HG02759 (cell line): ENCODE data around the gene HLTF.

Experiments
- ATAC-seq: cut with Tn5 transposase; IDR thresholded peaks from one replicate; pipeline ENCODE4 v1.9.1; 2021; ENCODE audit warnings: mild to moderate bottlenecking, moderate library complexity; ENCODE audit not compliant: unreplicated experiment

HLTF gene

DNA sequence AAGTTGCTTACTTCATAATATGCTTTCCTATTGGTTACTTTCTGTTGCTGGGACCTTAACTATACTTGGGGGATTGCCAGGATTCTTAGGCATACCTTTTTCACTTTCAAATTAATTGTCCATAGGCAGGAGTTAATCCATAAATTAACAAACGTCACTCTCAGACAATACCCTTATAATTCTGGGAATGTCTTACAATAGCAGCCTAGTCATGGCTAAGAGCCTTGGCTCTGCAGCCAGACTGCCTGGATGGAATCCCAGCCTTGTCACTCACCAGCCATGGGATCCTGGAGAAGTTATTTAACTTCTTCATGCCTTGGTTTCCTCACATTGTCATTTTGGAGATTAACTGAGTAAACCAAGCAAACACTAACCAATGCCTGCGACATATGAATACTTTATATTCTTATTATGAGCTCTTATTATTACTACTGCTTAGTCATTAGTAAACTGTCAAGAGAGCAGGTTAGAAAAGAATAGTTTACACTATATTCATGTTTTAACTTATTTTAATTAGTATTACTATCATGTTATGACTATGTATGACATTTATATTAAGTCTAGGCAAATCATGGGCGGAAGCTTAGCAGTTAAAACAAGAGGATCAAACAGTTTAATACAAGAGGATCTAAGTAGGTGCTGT is 66.0 kb downstream of the HLTF start:
- no peak for ATAC-seq

DNA sequence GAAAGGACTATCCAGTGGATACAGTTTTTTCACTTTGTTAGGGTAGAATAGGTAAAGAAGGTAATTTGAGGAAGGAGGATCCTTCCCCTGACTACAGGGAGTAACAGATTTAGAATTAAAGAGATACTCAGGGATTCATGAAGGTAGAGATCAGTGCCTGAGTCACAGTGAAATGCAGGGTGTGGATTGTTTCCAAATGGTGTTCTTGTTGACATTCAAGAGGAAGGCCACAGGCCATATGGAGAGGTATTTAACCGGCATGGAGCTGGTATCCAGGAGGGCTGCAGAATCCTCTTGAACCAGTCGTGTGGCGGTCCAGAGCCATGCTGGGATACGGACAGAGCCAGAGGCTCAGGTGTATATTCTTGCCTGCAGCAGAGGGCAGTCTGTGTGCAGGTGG is 66.8 kb downstream of the HLTF start:
- ATAC-seq, result no peak

DNA sequence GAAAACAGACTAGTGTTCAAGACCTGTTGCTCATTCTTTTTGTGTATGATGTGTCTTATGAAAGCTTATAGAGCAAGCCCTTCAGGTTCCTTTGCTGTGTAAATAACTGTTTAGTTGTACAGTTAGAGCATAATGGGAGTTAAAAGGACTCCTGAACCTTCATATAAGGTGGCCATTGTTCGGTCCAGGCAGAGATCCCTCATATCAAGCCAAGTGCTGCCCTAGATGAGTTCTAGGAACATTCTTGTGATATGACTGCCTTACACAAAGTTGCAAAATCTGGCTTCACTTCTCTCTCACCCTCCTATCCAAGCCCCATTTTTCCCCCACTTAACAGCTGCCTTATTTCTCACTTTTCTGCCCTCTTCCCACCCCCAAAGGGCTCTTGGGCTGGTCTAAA is 68.1 kb downstream of the HLTF start:
- no peak for ATAC-seq

DNA sequence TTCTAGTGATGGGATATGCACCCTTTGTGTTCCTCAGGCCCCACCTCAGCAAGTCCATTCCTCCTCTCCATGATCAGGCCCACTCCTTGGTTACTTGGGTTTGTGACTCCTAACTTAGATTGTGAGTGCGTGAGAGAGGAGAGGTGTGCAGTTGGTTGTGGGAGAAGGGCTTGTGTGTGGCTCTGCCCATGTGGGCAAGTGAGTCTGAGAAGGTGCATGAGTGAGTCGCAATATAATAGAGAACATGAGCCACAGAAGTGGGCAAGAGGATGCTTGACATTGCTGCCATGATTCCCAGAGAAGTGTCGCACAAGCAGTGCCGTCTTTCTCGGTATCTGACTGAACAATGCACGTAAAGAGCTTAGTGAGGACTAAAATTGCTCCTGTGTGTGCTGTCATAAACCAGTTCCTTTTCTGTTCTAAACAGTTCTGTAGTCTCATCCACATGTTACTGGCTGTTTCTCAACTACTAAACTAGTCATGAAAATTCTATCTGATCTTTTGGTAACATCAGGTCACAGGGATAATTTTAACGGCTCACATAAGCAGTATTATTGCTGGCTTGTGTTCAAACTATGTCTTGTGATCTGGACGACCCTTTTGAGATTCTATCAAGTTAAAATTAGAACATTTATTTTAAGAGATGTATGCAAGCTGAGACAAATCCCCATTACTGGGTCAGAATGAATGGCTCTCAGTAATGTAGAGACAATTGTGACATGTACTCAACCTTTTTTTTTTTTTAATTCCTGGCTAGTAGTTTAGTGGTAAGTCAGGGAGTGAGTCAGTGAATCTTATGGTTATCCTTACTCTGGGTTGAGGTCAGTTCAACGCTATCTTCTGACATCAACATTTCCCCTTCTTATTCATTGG is 69.4 kb downstream of the HLTF start:
- no peak for ATAC-seq

DNA sequence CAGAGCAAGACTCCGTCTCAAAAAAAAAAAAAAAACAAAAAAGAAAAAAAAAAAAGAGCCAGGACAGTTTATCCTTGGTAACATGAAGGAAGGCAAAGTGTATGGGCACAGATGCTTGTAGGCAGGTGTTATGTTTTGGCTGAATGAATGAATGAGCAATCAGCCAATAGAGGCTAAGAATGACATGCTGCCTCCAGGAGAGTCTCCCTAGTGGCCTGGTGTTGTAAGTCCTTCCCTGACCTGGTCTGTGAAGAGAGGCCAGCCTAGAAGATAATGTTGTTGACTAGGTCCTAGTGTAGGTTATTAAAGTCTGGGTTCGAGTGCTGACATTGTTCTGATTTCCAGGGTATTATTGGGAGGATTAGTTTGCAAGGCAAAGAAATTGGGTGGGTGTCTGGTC is 70.1 kb downstream of the HLTF start:
- ATAC-seq, result no peak

DNA sequence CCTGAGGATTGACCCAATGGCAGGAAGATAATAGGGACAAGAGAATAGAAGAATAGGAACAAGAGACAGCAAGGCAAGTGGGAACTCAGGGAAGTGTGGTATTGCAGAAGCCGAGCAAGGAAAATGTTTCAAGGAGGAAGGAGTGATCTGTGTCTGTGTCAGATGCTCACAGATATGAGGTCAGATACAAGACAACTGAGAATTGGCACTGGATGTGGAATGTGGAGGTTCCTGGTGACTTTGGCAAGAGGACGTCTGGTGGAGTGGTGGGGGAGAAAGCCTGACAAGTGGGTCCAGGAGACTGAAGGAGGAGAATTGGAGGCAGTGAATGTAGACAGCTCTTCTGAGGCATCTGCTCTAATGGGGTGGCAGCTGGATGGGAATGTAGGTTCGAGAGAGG is 70.9 kb downstream of the HLTF start:
- ATAC-seq, result no peak

DNA sequence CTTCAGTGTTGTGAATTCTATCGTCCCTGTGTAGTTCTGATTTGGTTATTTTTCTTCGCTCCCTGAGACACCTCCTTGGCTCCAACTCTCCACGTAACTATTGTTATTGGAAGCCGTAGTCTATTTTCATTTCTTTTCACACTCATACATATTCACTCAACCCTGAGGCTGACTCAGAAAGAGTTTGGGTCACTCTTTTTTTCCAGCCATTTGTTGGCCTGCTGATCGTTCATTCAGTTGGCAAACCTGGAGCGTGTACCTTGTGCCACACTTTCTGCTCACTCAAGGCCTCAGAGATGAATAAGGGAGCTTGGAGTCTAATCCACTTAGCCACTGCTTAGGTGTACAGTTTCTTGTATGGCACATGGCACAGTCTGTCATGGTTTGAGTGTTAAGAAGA is 72.6 kb downstream of the HLTF start:
- ATAC-seq, result no peak

DNA sequence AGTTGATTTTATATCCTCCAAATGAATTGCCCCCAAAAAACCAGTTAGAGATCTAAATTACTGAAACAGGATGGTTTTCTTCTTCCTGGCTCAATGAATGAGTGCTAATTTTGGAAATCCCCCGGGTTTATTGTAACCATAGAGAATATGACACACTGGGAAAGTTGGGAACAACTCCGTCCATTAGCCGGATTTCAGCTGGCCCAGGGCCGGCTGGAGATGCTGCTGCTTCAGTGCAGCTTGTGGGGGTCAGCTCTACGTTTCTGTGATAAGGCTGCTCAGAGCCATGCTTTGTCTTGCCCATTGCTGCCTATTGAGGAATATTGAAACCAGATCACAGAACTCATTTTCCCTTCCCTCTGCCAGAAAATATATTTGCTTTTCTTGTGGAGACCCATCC is 74.7 kb downstream of the HLTF start:
- no peak for ATAC-seq

DNA sequence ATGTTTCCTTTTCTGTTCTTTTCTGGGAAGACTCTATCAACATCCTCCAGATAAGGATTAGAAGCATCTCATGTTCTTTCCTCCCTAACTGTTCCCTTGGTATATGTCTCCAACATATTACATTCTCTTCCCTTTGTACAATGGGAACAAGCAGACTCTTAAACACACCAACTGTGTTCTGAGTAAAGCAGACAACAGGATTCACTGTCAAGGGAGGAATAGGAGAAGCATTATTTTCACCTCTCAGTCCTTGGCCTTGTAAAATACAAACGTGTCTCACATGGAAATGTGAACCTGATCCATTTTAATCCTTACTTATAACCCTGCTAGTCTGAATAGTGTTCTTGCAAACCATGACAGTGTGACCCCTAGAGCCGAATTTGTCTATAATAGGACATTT is 75.4 kb downstream of the HLTF start:
- ATAC-seq, result no peak

DNA sequence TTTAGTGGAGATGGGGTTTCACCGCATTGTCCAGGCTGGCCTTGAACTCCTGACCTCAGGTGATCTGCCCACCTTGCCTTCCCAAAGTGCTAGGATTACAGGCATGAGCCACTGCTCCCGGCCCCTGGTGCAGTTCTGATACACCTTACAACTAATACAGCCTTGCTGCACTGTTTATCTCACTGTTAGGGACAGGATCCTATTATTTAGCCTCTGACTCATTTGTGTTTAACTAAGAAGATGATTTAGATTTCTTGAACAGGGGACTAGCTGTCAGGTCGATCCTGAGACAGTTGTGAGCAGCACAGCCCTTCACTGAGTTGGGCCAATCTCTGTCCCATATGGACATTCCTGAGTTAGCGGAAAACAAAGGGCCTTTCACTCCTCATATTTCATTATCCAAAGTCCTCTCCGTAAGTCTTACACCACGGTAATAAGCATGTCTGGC is 75.8 kb downstream of the HLTF start:
- no peak for ATAC-seq

DNA sequence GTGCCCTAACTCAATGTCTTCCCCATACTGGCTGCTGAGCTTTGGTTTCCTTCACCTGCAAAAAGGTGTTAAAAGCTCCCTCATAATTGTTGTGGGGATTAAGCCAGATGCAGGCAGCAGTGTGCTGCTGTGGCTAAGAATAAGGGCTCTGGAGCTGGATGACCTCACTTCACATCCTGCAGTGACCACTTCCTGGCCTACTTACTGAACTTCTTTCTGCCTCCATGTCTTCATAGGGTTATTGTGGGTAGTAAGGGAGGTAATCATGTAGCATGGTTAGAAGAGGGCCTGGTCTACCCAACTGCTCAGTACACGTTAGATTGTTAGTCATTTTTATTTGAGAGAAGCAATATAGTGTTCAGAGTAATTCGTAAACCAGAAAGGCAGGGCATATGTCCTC is 76.6 kb downstream of the HLTF start:
- ATAC-seq, result peak; percentile 72

DNA sequence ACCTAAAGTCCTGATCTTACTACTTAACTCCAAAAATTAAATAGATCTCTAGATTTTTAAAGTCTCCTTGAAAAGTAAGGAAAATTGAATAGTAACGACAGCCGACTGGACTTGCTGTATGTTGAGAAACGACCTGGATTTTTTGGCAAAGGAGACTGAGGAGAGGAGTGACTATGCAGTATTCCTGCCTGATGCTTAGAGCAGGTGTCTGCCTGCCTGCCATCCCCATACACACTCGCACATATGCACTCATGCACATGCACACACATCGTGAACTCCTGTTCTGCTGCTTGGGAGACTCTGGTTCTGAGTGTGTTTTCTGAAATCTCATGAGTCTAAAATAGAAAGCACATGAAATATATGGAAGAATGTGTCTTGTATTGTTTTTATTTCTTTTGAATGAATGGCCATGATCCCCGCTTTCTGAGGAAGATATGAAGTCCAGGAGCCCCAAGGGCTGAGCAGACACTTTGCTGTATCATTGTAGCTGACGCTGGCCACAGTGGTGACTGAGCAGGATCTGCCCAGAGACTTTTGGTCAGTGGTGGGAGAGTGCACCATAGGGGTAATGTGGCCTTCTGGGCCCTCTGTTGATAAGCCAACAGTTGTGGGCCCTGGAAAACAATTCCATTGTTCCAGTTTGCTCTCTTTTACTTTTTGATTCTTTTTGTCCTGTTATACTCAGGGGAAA is 78.6 kb downstream of the HLTF start:
- ATAC-seq, result no peak

DNA sequence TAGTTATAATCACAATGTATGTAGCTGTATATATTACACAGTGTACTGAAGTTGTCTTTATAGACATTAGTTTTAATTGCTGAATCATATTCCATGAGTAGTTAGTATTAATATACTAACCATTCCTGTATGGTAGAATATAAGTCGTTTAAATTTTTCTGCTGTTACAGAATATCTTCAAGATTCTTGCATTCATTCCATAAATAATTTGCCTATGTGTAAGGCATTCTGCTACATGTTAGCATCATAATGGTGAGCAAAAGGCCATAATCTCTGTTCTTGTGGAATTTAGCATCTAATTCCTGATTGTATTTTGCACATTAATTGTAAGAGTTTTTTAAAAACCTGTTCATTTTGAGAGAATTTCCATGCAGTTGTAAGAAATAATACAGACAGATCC is 80.9 kb downstream of the HLTF start:
- no peak for ATAC-seq

DNA sequence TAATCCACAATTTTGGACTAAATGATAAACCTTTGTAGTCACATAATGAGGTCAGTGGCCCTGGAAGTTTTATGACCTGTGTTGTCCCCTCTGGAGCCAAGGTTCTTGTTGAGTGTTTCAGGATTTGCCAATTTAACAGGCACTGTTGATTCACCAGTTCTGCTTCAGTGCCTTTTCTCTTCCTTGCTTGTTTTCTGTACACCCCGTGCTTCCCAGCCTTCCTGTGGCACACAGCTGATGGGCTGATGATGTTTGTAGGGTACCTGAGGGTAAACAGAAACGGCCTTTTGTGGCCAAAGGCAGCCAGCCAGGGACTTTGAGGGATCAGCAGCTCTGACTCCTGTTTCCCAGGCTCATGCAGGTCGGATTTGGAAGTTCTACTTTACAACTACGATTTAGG is 81.7 kb downstream of the HLTF start:
- ATAC-seq, result no peak

DNA sequence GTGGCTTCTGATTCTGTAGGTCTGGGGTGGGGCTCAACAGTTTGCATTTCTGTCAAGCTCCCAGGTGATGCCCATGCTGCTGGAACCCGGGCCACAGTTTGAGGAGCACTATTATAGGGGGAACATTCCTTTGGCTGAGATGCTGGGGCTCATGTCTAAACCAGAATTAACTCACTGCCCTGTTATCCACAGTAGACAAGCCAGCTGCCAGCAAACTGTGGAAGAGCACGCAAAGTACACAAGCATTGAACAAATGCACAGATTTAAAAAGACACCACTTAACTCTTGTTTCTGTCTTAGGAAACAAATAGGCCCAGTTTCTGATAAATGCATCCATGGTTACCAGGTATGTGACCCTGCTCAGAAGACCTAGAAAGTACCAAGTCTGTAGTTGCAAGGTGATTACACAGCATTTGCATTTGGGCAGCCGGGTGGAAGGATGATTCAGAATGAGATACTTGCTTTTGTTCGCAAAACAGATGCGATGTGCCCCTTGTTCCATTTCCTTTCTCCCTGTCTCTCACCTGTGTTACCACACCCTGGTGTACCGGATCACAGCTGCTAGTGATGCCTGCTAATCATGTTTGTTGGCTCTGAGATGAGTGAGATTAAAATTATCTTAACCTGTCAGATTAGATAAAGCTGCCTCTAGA is 82.6 kb downstream of the HLTF start:
- ATAC-seq, result peak; percentile 89

DNA sequence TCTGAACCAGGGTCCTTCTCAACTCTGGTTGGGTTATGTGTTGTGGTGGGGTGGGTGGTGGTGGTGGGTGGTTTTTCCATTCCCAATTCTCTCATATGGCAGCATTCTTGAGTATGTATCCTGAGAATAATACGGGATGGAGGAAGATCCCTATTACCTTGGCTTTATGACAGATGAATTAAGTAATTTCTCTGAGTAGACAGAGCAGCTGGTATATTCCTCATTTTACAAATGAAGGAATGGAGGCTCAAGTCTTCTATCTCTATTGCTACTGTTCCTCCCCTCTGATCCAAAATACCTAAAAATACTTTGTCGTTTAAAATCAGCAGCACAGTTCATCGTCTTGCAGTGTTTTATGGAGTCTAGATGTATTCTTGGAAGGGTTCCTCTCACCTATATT is 84.6 kb downstream of the HLTF start:
- no peak for ATAC-seq

DNA sequence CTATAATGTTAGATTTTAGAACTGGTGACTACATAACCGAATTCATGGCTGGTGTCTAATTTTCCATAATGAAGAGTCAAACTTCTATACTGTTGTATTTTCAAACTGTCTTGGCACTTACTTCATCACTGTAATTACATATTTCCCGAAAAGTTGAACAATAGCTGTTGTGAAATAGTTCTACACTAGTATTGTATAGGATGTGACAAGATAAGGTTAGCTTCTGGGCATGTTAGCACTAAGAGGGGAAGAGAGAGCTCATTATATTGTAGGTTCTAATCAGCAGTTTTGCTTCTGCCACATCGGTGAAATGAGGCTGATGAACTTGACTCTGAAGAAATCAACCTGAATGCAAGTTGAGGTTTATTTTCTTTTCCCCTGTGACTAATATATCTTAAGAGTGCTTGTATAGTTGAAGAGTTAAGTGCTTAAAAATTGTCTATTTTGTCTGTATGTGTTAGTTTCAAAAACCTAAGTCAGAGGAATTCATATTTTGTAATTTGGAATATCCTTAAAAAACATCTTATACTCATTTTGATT is 86.1 kb downstream of the HLTF start:
- no peak for ATAC-seq

DNA sequence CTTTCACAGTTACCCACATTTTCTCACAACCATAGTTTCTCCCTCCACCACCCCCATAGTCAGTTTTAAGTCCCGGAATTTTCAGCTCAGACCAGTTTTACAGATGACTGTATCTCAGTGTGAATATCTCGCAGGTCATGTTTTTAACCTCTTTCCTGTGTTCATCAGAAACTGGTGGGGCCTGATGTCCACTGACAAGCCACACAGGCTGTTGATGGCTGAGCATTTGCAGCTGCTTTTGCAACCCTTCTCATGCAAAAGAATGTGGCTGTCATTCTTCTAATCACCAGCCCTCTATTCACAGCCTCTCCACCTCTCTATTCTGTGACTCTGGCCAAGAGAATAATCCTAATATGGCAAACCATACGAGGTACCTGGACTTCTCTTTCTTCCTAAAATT is 86.5 kb downstream of the HLTF start:
- no peak for ATAC-seq

DNA sequence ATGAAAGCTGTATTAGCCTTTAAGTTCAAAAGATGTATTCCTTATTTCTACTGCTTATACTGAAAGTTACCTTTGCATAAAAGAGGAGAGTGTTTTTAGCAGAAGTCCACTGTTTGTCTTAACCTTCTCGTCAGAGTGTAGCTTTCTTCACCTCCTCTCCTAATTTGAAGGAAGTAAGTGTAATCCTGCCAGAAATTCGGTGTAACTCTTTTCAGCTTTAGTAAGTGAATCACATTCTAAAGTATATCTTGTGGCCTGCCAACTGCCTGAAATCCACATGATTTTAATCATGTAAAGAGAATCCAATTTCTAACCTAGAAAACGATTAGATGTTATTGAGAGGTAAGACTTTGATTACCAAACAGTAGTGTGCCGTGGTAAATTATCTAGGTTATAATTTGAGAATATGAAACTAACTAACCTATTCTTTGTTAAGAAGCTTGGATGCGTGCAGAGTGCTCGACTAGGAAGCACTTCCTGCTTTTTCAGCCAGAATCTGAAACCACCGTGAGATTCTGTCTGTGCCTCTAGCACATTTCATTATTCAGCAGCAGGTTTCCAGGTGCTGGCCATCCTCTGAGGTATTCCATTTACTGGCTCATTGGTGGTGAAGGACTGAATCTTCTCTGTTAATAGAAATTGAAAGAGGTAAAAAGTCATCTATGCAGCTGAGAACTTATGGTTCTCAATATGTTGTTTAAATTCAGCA is 87.5 kb downstream of the HLTF start:
- no peak for ATAC-seq

DNA sequence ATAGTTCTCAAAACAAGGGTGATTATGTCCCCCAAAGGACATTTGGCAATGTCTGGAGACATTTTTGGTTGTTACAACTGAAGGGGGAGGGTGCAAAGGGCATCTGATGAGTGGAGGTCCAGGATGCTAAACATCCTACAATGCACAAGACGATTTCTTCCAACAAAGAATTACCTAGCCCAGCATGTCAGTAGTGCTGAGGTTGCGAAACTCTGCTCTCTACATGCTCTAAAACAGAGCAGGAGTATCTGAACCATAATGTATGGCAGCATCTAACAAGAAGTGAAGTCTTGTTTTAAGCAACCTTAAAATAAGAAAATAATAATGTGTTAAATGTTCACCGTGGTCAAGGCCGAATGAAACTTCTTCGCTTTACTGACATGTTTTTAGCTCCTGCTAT is 88.0 kb downstream of the HLTF start:
- no peak for ATAC-seq

DNA sequence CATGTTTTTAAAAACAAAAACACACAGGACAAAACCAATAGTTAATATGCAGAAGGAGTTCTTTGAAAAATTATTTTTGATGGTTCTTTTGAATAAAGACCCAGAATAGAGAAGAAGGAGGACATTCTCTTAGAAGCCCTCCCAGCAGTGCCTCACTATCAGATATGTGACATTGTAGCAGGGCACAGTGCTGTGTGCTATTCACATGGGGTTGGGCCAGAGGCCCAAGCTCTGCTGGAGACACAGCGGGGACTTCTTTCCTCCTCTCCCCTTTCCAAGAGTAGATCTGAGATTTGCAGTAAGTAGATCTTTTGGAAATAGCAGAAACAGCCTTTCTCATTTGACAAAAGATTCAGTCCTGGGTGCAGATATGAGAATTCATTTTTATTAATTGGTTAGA is 88.7 kb downstream of the HLTF start:
- no peak for ATAC-seq
